BLaER1 (cell line): ENCODE data around the gene DBF4B.
A peak's percentile ranks its signal among the peaks of the same experiment; 100 is the strongest.
"Not testable (repeated sequence)": the region's sequence is repeated elsewhere in the genome, so short reads cannot be mapped to it uniquely, and the experiment has no call there.

Experiments used
- H3K27ac ChIP-seq: shearing (Covaris generic); formaldehyde crosslinking; 2 replicates; pipeline ENCODE4 v1.8.1; 2022
- H3K27me3 ChIP-seq: shearing (Covaris generic); formaldehyde crosslinking; 2 replicates; pipeline ENCODE4 v1.8.1; 2022
- H3K36me3 ChIP-seq: shearing (Covaris generic); formaldehyde crosslinking; 2 replicates; pipeline ENCODE4 v1.8.1; 2022
- H3K4me1 ChIP-seq: shearing (Covaris generic); formaldehyde crosslinking; 2 replicates; pipeline ENCODE4 v1.8.1; 2022
- H3K4me2 ChIP-seq: shearing (Covaris generic); formaldehyde crosslinking; 2 replicates; pipeline ENCODE4 v1.8.1; 2022
- H3K4me3 ChIP-seq: shearing (Covaris generic); formaldehyde crosslinking; 2 replicates; pipeline ENCODE4 v1.8.1; 2022
- H3K9ac ChIP-seq: shearing (Covaris generic); formaldehyde crosslinking; 2 replicates; pipeline ENCODE4 v1.8.1; 2022
- H3K9me3 ChIP-seq: shearing (Covaris generic); formaldehyde crosslinking; 2 replicates; pipeline ENCODE4 v1.8.1; 2022
- H4K20me1 ChIP-seq: shearing (Covaris generic); formaldehyde crosslinking; 2 replicates; pipeline ENCODE4 v1.8.1; 2022
- Cebpa-rat ChIP-seq: shearing (Covaris generic); IDR thresholded peaks from 2 replicates; pipeline ENCODE4 v1.8.1; 2022

The DBF4B gene

DNA sequence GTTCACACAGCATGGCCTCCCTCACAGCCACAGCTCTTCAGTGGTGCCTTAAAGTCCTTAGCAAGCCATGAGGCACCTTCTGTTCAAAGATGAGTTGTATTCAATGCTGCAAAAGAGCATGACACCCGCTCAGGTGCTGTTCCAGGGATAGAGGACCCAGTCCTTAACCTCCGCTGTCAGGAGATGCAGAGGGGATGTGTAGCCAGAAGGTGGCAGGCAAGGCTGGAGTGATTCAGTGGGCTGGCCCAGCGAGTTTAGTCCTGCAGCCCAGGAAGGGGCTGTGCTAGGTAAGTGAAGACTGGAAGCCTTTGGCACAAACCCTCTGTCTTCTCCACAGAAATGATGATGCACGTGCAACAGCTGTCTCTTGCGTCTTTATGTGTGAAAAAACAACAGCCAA lies 25.3 kb downstream of the DBF4B start:
- Histone ChIP-seq H4K20me1 (no peaks in the 10 kb centered on the region), H3K9me3 (no peaks in the 10 kb centered on the region), H3K27ac (no peak overlapping the region), H3K4me3 (no peak overlapping the region), H3K4me1 (no peaks in the 10 kb centered on the region), H3K36me3 (peaks cover 96% of the 10 kb centered on the region), H3K9ac (no peak overlapping the region), H3K27me3 (no peaks in the 10 kb centered on the region), H3K4me2 (no peak overlapping the region)
- TF ChIP-seq Cebpa-rat = no peak

DNA sequence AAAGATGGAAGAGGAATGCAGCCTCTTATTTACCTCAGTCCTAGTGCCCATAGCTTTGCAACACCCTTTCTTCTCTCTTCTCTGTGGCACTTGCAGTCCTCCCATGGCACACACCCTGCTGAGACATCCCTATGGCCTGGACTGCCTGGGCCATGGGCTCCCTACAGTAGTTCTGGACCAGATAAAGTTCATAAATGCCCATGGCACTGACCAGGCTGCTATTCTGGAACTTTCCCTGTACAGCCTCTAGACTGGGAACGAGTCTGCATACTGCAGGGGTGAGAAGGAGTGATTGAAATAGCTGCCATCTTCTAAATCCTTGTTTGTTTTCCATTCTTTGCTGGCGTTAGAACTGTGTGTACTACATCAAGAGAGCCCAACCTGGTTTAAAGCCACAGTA lies 25.8 kb downstream of the DBF4B start:
- Histone ChIP-seq H3K36me3 (peaks cover 94% of the 10 kb centered on the region), H4K20me1 (no peaks in the 10 kb centered on the region)

DNA sequence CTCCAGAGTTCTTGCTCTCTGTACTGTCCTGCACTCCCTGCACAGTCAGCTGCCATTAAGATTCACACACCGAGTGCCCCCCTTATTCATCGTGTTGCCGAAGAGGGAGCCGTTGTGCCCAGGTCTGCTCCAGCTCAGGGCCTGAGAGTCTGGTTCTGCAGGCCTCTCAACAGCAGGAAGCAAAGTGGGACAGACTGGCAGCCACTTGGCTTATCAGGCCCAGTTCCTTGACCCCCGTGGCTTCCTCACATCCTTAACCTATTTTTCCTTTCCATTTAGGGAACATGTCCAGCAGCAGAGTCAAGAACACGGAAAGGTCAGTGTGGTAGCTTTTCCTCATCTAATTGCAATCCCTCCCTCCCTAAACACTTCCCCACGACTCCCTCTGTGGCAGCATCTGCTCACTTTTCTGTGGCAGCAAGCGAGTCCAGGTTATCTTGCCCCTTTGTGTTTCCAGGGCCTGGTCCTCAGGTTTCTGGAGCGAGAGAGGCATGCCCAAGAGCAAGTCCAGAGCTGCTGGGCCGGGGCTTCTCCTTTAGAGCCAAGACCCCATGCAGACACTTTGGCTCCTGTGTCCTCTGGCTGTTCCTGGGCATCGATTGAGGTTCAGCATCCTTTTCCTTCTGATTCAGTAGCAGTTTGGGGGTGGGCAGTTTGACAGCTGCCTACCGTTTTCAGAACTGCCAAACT lies 28.2 kb downstream of the DBF4B start:
- H3K4me1 ChIP-seq = no peaks in the 10 kb centered on the region
- no peak overlapping the region for H3K4me3 ChIP-seq
- TF ChIP-seq Cebpa-rat = no peak
- H4K20me1 ChIP-seq = no peaks in the 10 kb centered on the region
- no peaks in the 10 kb centered on the region for H3K27me3 ChIP-seq
- peaks cover 93% of the 10 kb centered on the region for H3K36me3 ChIP-seq
- no peak overlapping the region for H3K27ac ChIP-seq
- no peak overlapping the region; the same call in 1 of the 2 replicates for H3K9ac ChIP-seq
- no peaks in the 10 kb centered on the region for H3K9me3 ChIP-seq
- H3K4me2 ChIP-seq = no peak overlapping the region

More for the DNA sequence above, 25.8 kb downstream of the DBF4B start:
- Histone ChIP-seq H3K9ac (no peak overlapping the region), H3K27me3 (no peaks in the 10 kb centered on the region), H3K27ac (no peak overlapping the region), H3K4me2 (no peak overlapping the region), H3K4me1 (no peaks in the 10 kb centered on the region), H3K4me3 (no peak overlapping the region), H3K9me3 (no peaks in the 10 kb centered on the region)
- TF ChIP-seq Cebpa-rat = no peak

DNA sequence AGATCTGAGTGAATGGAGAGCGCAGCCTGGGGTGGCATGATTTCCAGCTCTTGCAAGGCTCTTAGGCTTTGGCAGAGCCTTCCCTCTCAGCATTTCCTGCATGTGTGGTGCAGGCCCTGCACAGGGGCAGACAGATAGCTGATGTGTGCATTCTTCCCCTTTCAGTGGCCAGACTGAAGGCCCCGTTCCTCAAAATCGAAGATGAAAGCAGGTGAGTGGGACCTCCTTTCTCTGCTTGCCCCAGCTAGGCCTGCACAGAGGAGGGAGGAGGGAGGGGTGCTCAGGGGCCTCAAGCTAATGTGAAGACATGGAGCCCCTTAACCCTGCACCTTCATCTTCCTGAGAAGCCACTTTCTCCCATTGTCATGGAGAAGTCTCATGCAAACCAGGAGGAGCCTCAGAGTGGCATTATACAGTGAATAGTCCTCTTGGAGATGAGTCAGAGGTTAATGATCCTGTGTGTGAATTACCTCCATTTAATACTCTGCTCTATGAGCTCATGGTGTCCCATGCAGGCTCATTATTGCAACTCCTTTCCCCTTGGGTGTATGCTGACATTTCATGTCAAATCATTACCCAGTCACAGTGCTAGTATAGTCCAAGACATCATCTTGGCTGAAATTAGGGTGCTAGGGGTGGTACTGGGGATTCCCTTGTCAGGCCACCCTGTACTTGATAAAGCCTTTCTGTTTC lies 29.9 kb downstream of the DBF4B start:
- Histone ChIP-seq H3K36me3 (peaks cover 96% of the 10 kb centered on the region), H3K4me1 (no peaks in the 10 kb centered on the region), H3K27ac (no peak overlapping the region), H3K9me3 (no peaks in the 10 kb centered on the region), H3K4me3 (no peak overlapping the region), H3K4me2 (no peak overlapping the region), H4K20me1 (no peaks in the 10 kb centered on the region), H3K9ac (no peak overlapping the region), H3K27me3 (no peaks in the 10 kb centered on the region)
- TF ChIP-seq Cebpa-rat = no peak

DNA sequence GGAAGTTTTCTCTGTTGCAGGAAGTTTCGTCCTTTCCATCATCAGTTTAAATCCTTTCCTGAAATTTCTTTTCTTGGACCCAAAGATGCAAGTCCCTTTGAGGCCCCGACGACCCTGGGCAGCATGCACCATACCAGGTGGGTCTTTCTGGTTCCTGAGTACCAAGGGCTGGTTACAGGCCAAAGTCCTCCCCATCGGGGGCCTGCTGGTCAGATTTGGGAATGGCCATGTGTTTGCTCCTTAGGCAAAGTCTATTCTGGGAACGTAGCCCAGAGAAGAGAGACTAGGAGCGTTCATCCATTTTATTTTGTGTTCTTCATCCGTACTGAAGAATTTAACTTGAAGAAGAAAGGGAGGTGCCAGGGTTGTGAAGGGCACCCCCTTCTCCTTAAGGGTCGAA lies 32.9 kb downstream of the DBF4B start:
- H4K20me1 ChIP-seq = no peaks in the 10 kb centered on the region
- H3K4me3 ChIP-seq = no peak overlapping the region
- H3K4me2 ChIP-seq = no peak overlapping the region
- peaks cover 78% of the 10 kb centered on the region for H3K36me3 ChIP-seq
- TF ChIP-seq Cebpa-rat = no peak
- no peaks in the 10 kb centered on the region for H3K9me3 ChIP-seq
- no peaks in the 10 kb centered on the region for H3K27me3 ChIP-seq
- no peak overlapping the region for H3K9ac ChIP-seq
- H3K27ac ChIP-seq = no peak overlapping the region
- H3K4me1 ChIP-seq = no peaks in the 10 kb centered on the region

DNA sequence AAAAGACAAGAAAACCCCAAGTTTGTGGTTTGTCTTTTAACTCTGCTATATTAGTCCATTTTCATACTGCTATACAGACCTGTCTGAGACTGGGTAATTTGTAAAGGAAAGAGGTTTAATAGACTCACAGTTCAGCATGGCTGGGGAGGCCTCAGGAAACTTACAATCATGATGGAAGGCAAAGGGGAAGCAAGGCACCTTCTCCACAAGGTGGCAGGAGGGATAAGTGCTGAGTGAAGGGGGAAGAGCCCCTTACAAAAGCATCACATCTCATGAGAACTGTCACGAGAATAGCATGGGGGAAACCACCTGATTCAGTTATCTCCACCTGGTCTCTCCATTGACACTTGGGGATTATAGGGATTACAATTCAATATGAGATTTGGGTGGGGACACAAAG lies 36.8 kb downstream of the DBF4B start:
- H3K36me3 ChIP-seq = peaks cover 80% of the 10 kb centered on the region
- no peaks in the 10 kb centered on the region for H3K9me3 ChIP-seq
- no peak overlapping the region for H3K9ac ChIP-seq
- H3K4me1 ChIP-seq = peaks cover 13% of the 10 kb centered on the region
- H3K4me2 ChIP-seq = no peak overlapping the region
- H4K20me1 ChIP-seq = no peaks in the 10 kb centered on the region
- no peak overlapping the region for H3K4me3 ChIP-seq
- TF ChIP-seq Cebpa-rat = no peak
- H3K27ac ChIP-seq = no peak overlapping the region
- no peaks in the 10 kb centered on the region for H3K27me3 ChIP-seq

DNA sequence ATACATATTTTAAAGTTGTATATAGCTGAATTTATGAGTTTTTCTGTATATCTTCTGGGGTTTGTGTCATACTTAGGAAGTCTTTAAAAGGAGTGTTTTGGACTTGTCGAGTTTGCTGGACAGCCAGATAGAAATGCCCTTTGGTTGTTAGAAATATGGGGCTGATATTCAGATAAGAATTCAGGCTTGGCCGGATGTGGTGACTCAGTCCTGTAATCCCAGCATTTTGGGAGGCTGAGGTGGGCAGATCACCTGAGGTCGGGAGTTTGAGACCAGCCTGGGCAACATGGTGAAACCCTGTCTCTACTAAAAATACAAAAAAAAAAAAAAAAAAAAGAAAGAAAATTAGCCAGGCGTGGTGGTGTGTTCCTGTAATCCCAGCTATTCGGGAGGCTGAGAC lies 37.3 kb downstream of the DBF4B start:
- not testable (repeated sequence) for H3K9me3 ChIP-seq, H3K27ac ChIP-seq, H3K4me3 ChIP-seq, H3K4me2 ChIP-seq, H3K9ac ChIP-seq, H3K27me3 ChIP-seq, H4K20me1 ChIP-seq
- Histone ChIP-seq H3K36me3 (peaks cover 81% of the 10 kb centered on the region), H3K4me1 (peaks cover 13% of the 10 kb centered on the region)

DNA sequence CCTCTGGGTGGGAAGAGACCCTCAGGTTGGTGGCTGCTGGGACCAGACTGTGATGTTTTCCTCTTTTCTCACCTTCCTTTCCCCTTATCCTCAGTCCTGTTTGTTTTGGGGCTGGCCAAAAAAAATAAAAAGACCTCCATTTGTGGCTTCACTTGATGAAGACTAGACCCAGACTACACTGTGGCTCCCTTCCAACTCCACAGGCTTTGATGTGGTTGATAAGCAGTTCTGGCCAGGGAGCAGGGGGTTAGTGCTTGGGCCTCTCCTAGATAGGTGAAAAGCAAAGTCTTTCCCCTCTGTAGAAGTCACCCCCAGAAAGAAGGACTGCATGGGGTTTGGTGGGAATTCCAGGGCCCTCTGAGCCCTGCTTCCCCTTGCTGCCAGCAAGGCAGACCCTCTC lies 39.1 kb downstream of the DBF4B start:
- TF ChIP-seq Cebpa-rat = no peak
- Histone ChIP-seq H3K4me3 (no peak overlapping the region), H4K20me1 (no peaks in the 10 kb centered on the region), H3K4me1 (peaks cover 13% of the 10 kb centered on the region), H3K27me3 (no peaks in the 10 kb centered on the region), H3K27ac (no peak overlapping the region), H3K4me2 (no peak overlapping the region), H3K9ac (0 out of 2 replicates have a peak overlapping the region, but pooled peaks have one; percentile 6), H3K9me3 (no peaks in the 10 kb centered on the region), H3K36me3 (peaks cover 80% of the 10 kb centered on the region)

DNA sequence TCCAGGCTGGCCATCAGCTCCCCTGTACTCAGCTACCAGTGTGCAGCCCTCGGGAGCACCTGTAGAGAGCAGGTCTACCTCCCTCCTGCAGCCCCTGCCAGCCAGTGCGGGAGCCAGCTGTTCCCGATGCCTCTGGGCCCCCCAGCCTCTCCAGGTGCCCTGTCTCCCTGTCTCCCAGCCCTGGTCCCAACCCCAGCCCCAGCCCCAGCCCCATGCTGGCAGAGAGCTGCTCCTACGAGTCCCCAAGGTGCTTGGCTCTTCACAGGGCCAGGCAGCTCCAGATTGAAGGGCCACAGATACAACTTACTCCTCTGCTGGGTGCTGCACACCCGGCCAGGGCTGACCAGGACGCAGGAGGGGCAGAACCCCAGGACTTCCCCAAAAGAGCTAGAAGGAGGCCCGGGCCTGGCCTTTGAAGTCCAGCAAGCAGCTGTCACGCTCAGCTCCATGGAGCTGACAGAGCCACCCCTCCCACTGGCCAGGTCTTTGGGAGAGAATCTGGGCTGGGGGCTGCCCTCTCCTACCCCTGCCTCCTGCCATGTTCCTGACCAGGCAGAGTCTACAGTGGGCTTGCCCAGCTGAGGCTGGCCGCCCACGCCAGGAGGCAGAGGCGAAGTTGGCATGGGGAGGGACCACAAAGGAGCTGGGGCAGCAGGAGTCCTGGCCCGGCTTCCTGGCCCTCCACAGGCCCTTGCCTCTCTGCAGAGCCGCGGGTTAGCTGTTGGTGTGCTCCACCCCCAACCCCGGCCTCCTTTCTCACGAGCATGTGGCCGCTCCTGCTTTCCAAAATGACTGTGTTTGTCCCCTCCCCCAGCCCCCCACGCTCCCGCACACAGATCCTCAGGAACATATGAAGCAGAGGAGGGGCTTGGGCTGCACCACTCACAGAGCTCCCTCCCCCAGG lies 40.9 kb downstream of the DBF4B start:
- Histone ChIP-seq H3K9ac (no peak overlapping the region), H3K4me1 (peaks cover 13% of the 10 kb centered on the region), H3K27me3 (no peaks in the 10 kb centered on the region), H4K20me1 (no peaks in the 10 kb centered on the region), H3K36me3 (peaks cover 73% of the 10 kb centered on the region), H3K9me3 (no peaks in the 10 kb centered on the region), H3K27ac (no peak overlapping the region), H3K4me2 (no peak overlapping the region), H3K4me3 (no peak overlapping the region)
- TF ChIP-seq Cebpa-rat = no peak

DNA sequence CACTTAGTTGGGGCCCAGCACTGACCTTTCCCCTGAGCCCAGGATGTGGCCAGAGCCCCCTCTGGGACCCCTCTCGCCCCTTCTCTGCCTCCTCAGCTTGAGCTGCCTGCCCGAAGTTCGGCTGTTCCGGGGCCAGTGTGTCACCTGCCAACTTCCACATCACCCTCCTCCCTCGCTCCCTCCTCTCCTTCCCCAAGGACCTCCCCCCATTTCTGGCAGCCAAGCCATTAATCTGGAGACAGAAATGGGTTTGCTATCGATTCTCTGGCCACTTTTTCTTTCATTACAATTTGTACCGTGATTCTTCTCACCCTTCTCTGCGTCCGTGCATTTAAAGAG lies 41.5 kb downstream of the DBF4B start:
- Histone ChIP-seq H3K27ac (no peak overlapping the region), H3K4me3 (no peak overlapping the region), H3K4me2 (no peak overlapping the region), H3K9me3 (no peaks in the 10 kb centered on the region), H4K20me1 (no peaks in the 10 kb centered on the region), H3K9ac (no peak overlapping the region), H3K36me3 (peaks cover 72% of the 10 kb centered on the region), H3K4me1 (peaks cover 13% of the 10 kb centered on the region), H3K27me3 (no peaks in the 10 kb centered on the region)
- no peak for TF ChIP-seq Cebpa-rat
